T-helper 1 cell treated with Interleukin-12 subunit alpha and Interleukin-12 subunit beta and Interleukin-4 antibody, amounts not matched to agents 30 μg/mL and 1 μg/mL, for 36 hours (primary cell): ENCODE measurements around the gene TCF25.

Source experiments
- H3K27ac Mint-ChIP-seq: one replicate; pipeline ENCODE4 v1.8.0; 2021; ENCODE audit warnings: mild to moderate bottlenecking, mixed read lengths
- H3K27me3 Mint-ChIP-seq: one replicate; pipeline ENCODE4 v1.8.0; 2021; ENCODE audit warnings: low read depth, mixed read lengths
- H3K36me3 Mint-ChIP-seq: one replicate; pipeline ENCODE4 v1.8.0; 2021; ENCODE audit warnings: low read depth, mixed read lengths
- H3K4me1 Mint-ChIP-seq: one replicate; pipeline ENCODE4 v1.8.0; 2021; ENCODE audit warnings: low read depth, mixed read lengths
- H3K4me3 Mint-ChIP-seq: one replicate; pipeline ENCODE4 v1.8.0; 2021; ENCODE audit warnings: mild to moderate bottlenecking, moderate library complexity, mixed read lengths
- H3K9me3 Mint-ChIP-seq: one replicate; pipeline ENCODE4 v1.8.0; 2021; ENCODE audit warnings: mixed read lengths

Gene TCF25

DNA sequence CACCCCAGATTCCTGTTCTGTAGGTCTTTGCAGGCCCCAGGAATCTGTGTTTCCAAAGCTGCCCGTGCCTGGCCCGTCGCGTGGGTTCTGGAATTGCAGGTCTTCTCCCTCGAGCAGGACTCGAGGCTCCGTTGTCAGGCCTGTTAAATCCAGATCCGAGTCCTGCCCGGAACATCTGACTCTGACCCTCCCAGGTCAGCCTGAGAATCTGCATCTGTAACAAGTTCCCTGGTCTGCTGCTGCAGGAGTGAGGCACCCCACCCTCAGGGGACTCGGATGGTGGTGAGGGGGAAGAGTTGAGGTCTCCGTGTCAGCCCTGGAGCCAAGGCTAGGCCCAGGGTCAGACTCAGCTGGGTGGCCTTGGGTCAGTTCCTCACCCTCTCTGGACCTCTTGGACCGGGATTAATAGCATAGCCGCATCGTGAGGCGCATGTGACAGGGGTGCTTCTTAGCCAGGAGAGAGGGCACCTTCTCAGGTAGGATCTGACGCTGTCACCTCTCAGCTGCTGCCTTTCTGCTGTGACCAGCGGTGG, 36.3 kb upstream of the TCF25 start:
- H3K4me1 Mint-ChIP-seq = peaks cover 9% of the 10 kb centered on the region
- no peak overlapping the region for H3K27ac Mint-ChIP-seq
- no peaks in the 10 kb centered on the region for H3K9me3 Mint-ChIP-seq
- H3K36me3 Mint-ChIP-seq = no peaks in the 10 kb centered on the region
- H3K27me3 Mint-ChIP-seq = no peaks in the 10 kb centered on the region
- H3K4me3 Mint-ChIP-seq = peak overlapping the region; percentile 7

DNA sequence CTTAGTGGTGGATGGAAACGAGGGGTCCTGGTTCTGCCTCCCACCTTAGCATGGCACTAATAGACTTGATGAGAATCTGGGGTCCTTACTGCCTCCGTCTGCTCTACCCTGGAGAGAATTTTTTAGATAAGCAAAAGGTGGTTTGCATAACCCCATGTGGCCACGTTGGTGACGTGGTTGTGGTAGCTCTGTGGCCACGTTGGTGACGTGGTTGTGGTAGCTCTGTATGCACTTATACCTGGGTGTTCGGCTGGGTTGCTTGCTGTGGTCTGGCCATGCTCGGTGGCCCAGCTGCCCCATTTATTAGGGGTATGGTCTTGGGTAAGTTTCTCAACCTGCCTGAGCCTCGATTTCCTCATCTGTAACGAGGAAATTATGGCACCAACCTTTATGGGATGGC, 32.1 kb upstream of the TCF25 start:
- H3K36me3 Mint-ChIP-seq = no peaks in the 10 kb centered on the region
- H3K27me3 Mint-ChIP-seq = no peaks in the 10 kb centered on the region
- H3K4me1 Mint-ChIP-seq = peaks cover 12% of the 10 kb centered on the region
- no peaks in the 10 kb centered on the region for H3K9me3 Mint-ChIP-seq
- H3K27ac Mint-ChIP-seq = peak overlapping the region; percentile 67
- H3K4me3 Mint-ChIP-seq = no peak overlapping the region

DNA sequence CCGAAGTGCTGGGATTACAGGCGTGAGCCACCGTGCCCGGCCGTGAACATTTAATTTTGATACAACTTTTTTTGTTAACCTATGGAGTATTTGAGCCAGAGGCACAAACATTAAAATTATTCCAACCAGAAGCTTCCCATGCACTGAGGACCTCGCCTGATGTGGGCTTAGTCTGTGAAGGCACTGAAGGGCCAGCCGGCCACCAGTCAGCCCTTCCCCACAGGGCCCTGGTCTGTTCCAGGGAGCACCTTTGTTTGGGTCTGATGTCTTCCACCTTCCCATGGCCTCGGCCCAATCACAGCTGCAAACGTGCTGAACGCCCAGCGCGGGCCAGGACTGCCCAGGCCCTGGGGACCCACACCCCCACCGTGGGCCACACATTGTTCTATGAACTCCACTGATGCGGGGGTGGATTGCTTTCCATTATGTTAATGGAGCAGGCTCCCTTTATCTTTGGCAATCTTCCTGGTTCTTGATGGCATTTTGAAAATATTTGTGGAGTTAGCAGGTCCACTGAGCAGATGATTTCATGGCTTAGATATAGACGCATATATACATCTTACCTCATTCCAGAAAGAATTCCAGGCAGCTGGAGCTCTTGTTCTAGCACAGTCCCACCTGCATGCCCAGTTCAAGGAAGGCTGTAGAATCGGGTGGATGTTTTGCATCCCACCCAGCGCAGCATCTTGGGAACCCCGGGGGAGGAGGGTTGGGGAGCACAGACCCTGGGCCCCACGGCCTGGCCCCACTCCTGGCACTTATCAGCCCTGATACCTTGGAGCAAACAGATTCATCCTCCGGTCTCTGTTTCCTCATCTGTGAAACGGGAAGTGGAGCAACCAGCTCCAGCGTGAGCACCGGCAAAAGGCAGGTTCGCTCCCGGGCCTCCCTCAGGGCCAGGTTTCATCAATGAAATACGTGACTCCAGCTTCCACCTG, 30.7 kb upstream of the TCF25 start:
- H3K4me3 Mint-ChIP-seq = no peak overlapping the region
- H3K9me3 Mint-ChIP-seq = no peaks in the 10 kb centered on the region
- H3K27ac Mint-ChIP-seq = no peak overlapping the region
- peaks cover 10% of the 10 kb centered on the region for H3K4me1 Mint-ChIP-seq
- no peaks in the 10 kb centered on the region for H3K36me3 Mint-ChIP-seq
- no peaks in the 10 kb centered on the region for H3K27me3 Mint-ChIP-seq

DNA sequence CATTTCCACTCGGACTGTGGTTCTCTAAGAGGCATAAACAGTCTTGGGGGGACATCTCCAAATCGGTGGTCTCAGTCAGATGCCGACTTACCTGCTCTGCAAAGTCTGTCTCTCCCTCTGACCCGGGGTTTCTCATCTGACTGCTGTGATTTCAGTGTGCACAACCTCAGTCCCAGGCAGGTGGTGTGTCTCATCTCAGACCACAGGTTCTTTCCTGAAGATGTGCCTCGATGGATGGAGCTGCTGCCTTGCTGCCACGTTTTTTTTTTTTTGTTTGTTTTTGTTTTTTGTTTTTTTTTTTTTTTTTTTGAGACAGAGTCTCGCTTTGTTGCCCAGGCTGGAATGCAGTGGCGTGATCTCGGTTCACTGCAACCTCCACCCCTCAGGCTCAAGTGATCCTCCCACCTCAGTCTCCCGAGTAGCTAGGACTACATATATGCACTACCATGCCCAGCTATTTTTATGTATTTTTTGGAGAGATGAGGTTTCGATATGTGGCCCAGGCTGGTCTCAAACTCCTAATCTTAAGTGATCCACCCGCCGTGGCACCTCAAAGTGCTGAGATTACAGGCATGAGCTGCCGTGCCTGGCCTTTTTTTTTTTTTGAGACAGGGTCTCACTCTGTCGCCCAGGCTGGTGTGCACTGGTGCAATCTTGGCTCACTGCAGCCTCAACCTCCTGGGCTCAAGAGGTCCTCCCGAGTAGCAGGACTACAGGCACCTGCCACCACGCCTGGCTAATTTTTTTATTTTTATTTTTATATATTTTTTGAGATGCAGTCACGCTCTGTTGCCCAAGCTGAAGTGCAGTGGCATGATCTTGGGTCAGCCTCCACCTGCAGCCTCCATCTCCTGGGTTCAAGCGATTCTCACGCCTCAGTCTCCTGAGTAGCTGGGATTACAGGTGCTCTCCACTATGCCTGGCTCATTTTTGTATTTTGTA, 29.7 kb upstream of the TCF25 start:
- H3K4me3 Mint-ChIP-seq = no peak overlapping the region
- no peaks in the 10 kb centered on the region for H3K9me3 Mint-ChIP-seq
- H3K27ac Mint-ChIP-seq = no peak overlapping the region
- no peaks in the 10 kb centered on the region for H3K36me3 Mint-ChIP-seq
- peaks cover 10% of the 10 kb centered on the region for H3K4me1 Mint-ChIP-seq
- no peaks in the 10 kb centered on the region for H3K27me3 Mint-ChIP-seq

DNA sequence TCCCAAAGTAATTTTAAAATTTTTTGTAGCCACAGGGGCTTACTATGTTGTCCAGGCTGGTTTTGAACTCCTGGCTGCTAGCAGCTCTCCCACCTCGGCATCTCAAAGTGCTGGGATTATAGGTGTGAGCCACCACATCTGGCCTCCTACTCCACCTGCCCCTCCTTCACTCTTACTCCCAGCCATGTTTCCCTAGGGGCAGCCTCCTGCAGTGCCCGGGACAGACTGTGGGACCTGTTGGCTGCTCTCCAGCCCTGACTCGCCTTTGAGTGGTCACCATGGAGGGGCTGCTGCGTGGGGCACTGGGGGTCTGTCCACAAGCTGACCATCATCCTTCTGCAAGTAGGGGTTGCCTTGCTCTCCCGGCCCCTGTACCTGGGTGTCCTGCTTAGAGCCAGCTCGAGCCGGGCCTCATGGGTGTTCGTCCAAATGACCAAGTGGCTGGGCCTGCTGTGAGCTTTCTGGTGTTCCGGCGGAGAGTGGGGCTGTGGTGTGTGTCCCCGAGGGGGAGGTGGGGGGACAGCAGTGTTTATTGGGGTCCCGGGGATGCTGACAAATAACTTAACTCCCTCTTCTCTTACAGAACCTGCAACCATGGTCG, 28.6 kb upstream of the TCF25 start:
- Mint-ChIP-seq H3K9me3 (no peaks in the 10 kb centered on the region), H3K27ac (no peak overlapping the region), H3K4me3 (no peak overlapping the region), H3K4me1 (peaks cover 11% of the 10 kb centered on the region), H3K36me3 (no peaks in the 10 kb centered on the region), H3K27me3 (no peaks in the 10 kb centered on the region)

DNA sequence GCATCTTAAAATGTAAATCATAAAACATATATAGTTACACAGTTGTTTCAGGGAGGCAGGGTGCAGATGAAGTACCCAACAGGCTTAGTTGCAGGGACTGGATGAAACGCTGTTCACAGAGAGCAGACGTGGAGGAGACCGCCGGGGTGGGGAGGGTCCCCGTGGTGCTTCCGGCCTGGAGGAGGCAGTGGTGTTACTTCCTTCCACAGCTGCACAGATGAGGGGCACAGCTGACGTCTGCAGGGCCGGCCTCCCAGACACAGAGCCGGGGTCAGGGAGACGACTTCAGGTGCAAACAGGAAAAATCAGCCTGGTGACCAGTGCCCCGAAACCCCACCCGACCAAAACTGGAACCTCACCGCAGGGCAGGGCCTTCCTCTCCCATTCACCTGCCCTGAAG, 28.0 kb upstream of the TCF25 start:
- Mint-ChIP-seq H3K27me3 (no peaks in the 10 kb centered on the region), H3K36me3 (no peaks in the 10 kb centered on the region), H3K9me3 (no peaks in the 10 kb centered on the region), H3K27ac (no peak overlapping the region), H3K4me3 (no peak overlapping the region), H3K4me1 (peaks cover 11% of the 10 kb centered on the region)

DNA sequence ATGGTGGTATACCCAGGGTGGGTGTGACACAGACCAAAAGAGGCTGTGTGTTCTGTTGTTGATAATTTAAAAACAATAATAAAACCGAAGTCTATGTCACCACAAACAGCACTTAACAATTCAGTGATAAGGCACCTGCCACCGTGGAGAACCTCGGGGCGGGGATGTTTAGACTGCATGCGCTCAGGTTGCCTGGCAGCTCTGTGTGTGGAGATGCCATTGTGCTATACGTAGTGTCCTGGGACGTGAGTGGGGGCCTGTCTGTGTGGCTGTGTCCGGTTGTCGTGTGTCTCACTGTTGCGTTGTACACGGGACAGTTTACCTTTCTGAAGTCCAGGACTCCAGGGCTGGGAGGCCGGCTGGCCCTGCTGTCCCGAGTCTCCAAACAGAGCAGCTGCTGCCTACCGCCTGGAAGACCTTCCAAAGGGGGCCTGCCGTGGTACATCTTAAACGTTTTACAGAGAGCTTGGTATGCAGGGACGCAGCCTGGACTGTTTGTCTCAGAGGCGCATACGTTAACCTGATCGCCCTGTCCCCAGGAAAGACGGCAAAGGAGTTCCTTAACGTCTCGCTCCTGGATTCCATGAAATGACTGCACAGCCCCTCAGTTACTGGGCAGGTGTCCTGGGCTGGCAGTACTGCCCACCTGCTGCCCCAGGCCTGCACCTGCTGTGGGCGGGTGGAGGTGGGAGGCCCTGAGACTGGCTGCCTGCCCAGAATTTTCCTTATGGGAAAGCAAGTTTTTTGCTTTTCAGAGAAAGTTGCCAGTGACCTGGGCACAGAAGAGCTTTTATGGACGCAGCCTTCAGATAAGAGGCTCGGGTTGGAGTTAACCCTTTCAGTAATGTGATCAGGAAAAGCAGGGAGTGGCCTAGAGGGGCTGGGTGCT, 26.1 kb upstream of the TCF25 start:
- no peaks in the 10 kb centered on the region for H3K36me3 Mint-ChIP-seq
- H3K9me3 Mint-ChIP-seq = no peaks in the 10 kb centered on the region
- no peak overlapping the region for H3K27ac Mint-ChIP-seq
- H3K4me1 Mint-ChIP-seq = peaks cover 7% of the 10 kb centered on the region
- no peak overlapping the region for H3K4me3 Mint-ChIP-seq
- no peaks in the 10 kb centered on the region for H3K27me3 Mint-ChIP-seq

DNA sequence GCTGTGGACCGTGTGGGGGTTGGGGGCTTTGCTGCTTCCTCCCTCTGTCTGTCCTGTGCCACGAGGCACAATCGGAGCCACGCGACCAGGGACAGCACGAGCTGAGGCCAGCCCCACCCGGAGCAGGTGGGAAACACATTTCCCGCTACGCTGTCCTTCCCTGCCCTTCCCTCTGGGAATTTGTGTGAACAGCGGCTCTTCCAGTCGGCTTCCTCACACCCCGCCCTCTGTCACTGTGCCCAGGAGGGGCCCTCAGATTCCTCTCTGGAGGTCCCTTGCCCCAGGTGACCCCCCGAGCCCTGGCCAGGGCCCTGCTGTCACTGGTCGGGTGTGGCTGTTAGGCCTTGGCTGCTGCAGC, 25.5 kb upstream of the TCF25 start:
- Mint-ChIP-seq H3K36me3 (no peaks in the 10 kb centered on the region), H3K27ac (no peak overlapping the region), H3K9me3 (no peaks in the 10 kb centered on the region), H3K27me3 (no peaks in the 10 kb centered on the region), H3K4me3 (no peak overlapping the region), H3K4me1 (peaks cover 8% of the 10 kb centered on the region)

DNA sequence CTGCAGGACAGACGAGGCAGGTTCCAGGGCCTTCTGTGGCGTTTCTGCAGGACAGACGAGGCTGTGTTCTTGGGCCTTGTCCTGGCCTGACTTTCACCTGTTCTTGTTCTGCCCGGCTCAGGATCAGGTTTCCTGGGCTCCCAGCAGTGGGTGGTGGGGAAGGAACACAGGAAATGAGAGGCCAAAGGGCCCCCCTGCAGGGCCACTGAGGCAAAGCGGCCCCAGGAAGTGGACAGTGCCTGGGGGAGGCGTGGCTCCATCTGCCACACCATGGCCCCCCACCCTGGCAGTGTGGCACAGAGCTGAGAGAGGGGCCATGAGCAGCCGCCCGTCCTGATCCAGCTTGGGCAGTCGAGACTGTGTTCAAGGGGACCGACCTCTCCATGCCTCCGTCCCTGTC, 24.4 kb upstream of the TCF25 start:
- Mint-ChIP-seq H3K36me3 (no peaks in the 10 kb centered on the region), H3K9me3 (no peaks in the 10 kb centered on the region), H3K4me3 (no peak overlapping the region), H3K4me1 (peaks cover 9% of the 10 kb centered on the region), H3K27ac (no peak overlapping the region), H3K27me3 (no peaks in the 10 kb centered on the region)

DNA sequence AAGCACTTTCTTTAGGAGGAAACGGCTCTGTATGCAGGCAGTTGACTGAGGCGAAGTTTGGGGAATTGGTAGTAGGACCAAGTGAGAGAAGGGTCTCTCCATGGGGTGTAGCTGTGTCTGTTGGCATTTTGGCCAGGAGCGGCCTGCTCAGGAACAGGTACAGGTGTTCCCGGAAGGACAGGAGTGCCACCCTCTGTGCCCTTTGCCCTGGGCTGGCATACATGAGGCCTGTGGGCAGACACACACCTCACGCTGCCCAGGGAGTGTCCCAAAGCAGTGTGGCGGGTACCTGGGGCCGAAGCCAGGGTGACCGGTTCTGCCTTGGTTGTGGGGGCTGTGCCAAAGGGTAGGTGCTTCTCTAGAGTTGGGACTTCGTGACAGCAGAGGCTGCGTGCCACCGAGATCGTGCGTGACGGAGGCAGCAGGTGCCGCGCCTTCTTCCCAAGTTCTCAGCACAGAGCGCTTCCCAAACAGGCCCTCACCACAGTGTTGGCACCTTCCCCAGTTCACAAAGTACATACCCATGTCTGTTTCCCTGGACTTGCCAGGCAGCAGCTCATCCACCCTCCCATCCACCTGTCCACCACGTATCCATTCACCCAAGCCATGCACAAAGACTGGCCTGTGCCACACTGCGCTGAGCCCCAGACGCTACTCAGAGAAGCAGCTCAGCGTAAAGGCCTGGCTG, 19.9 kb upstream of the TCF25 start:
- no peaks in the 10 kb centered on the region for H3K9me3 Mint-ChIP-seq
- H3K27ac Mint-ChIP-seq = no peak overlapping the region
- peaks cover 4% of the 10 kb centered on the region for H3K4me1 Mint-ChIP-seq
- no peaks in the 10 kb centered on the region for H3K27me3 Mint-ChIP-seq
- no peak overlapping the region for H3K4me3 Mint-ChIP-seq
- H3K36me3 Mint-ChIP-seq = no peaks in the 10 kb centered on the region

DNA sequence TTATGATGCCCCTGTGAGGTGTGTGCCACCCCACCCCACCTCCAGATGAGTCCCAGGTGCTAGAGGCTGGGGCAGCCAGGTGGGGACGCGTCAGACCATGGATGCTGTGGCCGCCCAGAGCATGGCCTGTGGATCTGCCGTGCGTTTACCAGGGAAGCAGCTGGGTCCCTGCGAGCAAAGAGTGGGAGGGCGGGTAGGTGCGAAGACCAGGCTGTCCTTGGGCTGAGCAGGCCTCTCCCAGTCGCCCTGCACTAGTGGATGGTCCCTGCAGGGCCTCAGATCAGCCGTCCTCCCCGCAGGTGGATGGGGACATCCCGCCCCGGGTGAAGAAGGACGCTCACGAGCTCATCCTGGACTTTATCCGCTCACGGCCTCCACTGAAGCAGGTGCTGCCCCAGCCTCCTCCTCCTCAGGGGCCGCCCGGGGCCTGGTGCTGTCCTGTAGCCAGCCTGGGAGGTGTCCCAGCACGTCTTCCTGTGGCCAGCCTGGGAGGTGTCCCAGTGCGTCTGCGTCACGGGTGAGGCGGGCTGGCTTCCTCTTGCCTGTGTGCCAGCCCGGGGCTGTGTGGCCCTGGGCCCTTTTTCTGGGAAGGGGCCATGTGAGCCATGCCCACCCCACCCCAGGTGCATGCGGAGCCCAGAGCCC, 18.0 kb upstream of the TCF25 start:
- H3K27ac Mint-ChIP-seq = no peak overlapping the region

DNA sequence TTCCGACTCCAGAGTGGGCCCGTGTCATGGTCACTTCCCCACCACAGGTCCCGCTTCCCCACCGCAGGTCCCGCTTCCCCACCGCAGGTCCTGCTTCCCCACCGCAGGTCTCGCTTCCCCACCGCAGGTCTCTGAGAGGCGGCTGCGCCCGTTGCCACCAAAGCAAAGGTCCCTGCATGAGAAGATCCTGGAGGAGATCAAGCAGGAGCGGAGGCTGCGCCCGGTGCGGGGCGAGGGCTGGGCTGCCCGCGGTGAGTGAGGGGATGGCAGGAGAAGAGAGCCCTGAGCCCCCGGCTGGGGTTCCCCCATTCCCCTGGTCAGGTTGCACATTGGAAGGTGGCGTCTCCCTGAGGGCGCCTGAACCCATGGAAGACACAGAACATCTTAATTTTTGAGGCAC, 17.4 kb upstream of the TCF25 start:
- H3K4me3 Mint-ChIP-seq = no peak overlapping the region
- no peaks in the 10 kb centered on the region for H3K27me3 Mint-ChIP-seq
- H3K9me3 Mint-ChIP-seq = no peaks in the 10 kb centered on the region
- H3K36me3 Mint-ChIP-seq = no peaks in the 10 kb centered on the region
- H3K27ac Mint-ChIP-seq = no peak overlapping the region
- H3K4me1 Mint-ChIP-seq = peaks cover 4% of the 10 kb centered on the region

More for the DNA sequence above, 18.0 kb upstream of the TCF25 start:
- Mint-ChIP-seq H3K27me3 (no peaks in the 10 kb centered on the region), H3K36me3 (no peaks in the 10 kb centered on the region), H3K9me3 (no peaks in the 10 kb centered on the region), H3K4me1 (peaks cover 2% of the 10 kb centered on the region), H3K4me3 (no peak overlapping the region)
